Fibroblast of pulmonary artery (primary cell): Measurements from ENCODE around the gene ADAMTS13.

Source experiments
- DNase-seq: peaks from one replicate; pipeline ENCODE4 v3.0.0-alpha.2; 2010; ENCODE audit warnings: low read depth
- H3K4me3 ChIP-seq: replicated peaks from 2 replicates; pipeline ENCODE4 v1.5.1; 2011; ENCODE audit warnings: low read depth, mild to moderate bottlenecking, control low read depth, low read length, moderate library complexity
- TF ChIP-seq, protein P1 (sequence below): IDR thresholded peaks from 2 replicates; pipeline ENCODE4 v1.5.1; 2011; ENCODE audit warnings: mild to moderate bottlenecking, control low read depth, low read length, inconsistent platforms; ENCODE audit errors: missing control alignments

ADAMTS13 gene

DNA sequence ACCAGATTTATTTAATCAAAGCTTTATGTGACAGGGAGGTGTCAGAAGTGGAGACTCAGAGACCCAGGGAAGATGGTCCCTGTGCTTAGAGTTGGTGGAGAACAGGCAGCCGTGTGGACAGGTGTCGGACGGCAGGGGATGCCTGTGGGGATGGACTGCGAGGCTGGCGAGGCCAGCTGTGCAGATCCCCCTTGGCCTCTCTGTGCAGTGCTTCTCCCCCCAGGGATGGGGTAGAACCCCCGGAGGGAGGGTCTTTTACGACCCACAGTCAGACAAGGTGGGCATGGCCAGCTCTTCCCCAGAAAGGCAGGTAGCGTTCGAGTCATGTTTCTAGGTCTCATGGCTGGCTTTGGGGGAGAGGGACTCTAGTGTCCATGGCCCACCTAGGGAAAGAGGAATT, 61.4 kb downstream of the ADAMTS13 start:
- DNase-seq, result no peak
- no peak overlapping the region for H3K4me3 ChIP-seq
- TF ChIP-seq, protein P1, sequence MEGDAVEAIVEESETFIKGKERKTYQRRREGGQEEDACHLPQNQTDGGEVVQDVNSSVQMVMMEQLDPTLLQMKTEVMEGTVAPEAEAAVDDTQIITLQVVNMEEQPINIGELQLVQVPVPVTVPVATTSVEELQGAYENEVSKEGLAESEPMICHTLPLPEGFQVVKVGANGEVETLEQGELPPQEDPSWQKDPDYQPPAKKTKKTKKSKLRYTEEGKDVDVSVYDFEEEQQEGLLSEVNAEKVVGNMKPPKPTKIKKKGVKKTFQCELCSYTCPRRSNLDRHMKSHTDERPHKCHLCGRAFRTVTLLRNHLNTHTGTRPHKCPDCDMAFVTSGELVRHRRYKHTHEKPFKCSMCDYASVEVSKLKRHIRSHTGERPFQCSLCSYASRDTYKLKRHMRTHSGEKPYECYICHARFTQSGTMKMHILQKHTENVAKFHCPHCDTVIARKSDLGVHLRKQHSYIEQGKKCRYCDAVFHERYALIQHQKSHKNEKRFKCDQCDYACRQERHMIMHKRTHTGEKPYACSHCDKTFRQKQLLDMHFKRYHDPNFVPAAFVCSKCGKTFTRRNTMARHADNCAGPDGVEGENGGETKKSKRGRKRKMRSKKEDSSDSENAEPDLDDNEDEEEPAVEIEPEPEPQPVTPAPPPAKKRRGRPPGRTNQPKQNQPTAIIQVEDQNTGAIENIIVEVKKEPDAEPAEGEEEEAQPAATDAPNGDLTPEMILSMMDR, result no peak

DNA sequence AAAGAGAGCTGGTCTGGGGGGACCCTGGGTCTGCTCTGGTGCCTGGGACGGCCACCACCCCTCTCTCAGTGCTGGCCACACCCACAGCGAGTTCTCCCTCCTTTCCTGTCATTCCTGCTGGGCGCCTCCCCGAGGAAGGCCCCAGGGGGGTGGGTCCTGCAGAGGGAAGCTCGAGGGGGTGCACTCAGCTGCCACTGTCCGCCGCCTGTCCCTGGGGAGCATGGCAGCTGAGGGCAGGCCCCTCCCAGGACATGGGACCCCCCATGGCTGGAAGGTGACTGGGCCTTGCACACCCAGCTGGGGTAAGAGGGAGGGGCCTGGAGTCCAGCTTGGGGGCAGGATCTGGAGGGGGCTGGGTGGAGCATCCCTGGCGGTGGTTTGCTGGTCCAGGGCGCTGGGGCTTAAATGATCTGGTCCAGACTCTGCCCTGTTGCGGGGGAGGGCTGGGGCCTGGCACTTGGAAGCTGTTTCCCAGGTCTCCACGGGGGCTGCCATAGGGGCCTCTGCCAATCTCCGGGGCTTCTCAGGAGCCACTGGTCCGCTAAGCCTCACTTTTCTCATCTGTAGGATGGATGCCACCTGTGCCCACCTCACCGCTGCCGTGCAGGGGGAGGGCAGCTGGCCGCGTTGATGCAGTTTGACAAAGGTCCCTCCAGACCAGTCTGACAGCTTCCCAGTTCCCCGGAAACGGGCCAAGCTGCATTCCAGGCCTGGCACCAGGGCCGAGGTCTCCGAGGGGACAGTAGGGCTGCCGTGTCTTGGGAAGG, 62.7 kb downstream of the ADAMTS13 start:
- TF ChIP-seq, protein P1, result no peak
- H3K4me3 ChIP-seq, result no peak overlapping the region
- DNase-seq, result no peak

DNA sequence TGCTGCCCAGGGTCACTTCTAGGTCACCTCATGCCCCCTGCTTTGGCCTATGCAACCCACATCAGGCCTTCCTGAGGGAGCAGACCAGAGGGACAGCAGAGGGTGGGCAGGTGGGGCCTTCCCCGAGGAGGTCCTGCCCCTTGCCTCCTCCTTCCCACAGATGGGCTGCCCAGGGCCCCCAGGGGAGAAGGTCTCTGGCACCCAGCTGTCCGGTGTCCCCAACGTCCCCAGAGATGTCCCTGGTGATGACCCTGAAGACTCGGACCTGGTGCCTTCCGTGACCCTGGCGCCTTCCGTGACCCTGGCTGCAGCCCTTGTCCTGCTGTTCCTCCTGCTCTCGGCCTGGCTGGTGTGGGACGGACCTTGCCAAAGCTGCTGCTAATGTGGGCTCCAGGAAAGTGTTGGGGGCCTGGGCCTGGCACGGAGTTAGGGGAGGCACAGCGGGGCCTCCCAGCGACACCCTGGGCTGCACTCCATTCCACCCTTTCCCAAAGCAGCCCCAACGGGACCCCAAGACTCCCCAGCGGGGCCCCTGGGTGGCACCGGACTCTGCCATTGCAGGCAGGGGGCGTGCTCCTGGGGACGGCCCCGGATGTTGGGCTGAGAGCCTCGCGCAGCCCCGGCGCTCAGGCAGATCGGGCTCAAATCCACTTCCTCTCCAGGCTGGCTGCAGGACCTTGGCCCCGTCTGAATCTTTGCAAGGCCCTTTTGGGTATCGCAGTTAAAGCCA, 63.5 kb downstream of the ADAMTS13 start:
- H3K4me3 ChIP-seq, result no peak overlapping the region
- DNase-seq, result no peak
- TF ChIP-seq, protein P1, result no peak

DNA sequence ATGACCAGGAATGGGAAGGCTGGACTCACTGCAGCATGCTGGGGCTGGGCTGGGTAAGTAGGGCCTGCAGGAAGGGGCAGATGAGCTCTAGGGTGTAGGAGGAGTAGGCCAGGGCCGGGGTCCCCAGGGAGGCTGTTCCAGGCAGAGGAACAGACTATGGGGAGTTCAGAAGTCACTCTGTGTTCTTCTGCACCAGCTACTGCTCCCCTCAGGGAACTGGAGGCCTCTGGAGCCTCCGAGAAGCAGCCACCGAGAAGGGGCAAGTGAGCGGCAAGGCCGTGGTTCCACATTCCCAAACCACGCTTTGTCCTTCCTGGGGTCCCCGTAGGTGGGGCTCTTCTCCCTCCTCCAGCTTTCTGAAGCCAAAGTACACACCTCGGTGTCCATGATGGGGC, 65.2 kb downstream of the ADAMTS13 start:
- DNase-seq, result no peak
- TF ChIP-seq, protein P1, result no peak
- no peak overlapping the region for H3K4me3 ChIP-seq

DNA sequence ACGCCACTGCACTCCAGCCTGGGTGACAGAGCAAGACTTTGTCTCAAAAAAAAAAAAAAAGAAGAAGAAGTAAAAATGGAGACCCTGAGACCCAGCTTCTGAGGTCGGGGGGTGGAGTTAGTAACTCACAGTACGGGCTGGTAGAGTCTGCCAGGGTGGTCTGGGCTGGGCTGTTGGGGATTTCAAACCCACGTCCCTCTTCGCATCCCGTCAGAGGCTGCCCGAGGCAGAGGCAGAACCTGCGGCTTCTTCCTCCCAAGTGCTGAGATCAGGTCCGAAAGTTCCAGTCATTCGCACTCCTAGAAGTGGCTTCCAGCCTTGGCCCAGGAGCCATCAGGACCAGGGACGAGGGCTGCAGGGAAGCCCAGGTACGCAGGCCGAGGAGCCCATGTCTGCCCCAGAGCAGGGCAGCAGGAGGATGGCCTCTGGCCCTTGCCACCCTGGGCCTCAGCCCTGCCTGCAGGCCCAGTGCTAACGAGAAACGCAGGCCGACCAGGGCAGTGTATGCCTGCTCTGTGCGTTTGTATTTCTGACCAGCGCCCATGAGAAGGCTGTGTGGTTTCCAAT, 66.6 kb downstream of the ADAMTS13 start:
- TF ChIP-seq, protein P1, result no peak
- no peak for DNase-seq
- H3K4me3 ChIP-seq, result no peak overlapping the region

DNA sequence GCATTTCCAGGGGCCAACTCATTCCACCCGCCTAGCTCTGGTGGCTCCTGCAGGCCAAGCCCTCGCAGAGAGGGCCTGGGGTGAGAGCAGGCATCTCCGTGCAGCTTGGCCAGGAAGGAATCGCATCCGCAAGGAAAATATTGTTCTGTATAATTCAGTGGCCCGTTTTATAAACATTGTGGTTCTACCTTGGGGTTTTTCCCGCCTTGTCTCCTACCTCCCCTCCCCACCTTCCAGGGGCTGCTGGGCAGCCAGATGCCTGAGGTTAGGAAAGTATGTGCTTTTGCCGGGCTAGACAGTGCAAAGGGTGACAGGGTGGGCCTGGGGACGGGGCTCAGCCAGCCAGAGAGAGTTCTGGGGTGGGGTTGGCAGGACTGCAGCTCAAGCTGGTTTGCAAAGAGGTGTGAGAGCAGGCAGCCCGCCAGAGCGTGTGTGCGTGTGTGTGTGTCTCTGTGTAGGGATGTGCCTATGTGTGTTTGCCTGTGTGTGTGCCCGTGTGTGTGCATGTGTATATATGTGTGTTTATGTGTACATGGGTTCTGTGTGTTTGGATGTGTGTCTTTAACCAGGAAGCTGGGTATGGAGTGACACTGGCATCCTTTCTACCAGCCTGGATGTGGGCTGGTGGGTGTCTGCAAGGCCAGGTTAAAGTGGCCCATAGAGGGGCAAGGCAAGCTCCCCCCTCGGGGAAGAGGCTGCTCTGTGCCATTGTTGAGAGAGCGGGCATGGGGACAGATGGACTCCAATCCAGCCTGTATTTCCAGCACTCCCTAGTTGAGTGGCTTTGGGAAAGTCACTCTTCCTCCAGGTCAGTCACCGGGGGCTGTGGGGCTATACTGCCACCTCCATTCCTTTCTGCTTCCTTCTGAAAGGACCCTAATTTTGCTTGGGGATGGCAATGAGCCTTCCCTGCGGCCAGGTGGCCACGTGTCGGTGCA, 67.4 kb downstream of the ADAMTS13 start:
- no peak overlapping the region for H3K4me3 ChIP-seq
- TF ChIP-seq, protein P1, result no peak
- DNase-seq, result no peak
